Activated CD4-positive, alpha-beta T cell treated with anti-CD3 and anti-CD28 coated beads, Interleukin-2, Interleukin-6, amounts not matched to agents 100 ng/mL and 50 ng/mL, durations not matched to agents 16 hours and 8 hours (primary cell): Measurements from ENCODE around the gene FUCA2.

Experiments used
- DNase-seq: peaks from one replicate; pipeline ENCODE4 v3.0.0-alpha.2; 2020

Gene FUCA2

GRCh38 chr6:143510991-143511891, at the start of gene FUCA2:
FUCA2 (minus strand) TSS chr6:143511720; CDS start chr6:143511634, 86 bp downstream.
- peak; percentile 78 for DNase-seq

- DNase-seq = no peak
Observed at GRCh38 chr6:143561105-143561704, 49.7 kb upstream of the FUCA2 start.

- DNase-seq = no peak
Observed at GRCh38 chr6:143559051-143559660, 47.6 kb upstream of the FUCA2 start.

- DNase-seq = no peak
Observed at GRCh38 chr6:143556529-143556928, 45.0 kb upstream of the FUCA2 start.

- DNase-seq = no peak
Observed at GRCh38 chr6:143555582-143555981, 44.1 kb upstream of the FUCA2 start.

GRCh38 chr6:143555071-143555492, 43.6 kb upstream of the FUCA2 start:
- peak; percentile 19 for DNase-seq

- no peak for DNase-seq
Observed at GRCh38 chr6:143553337-143553736, 41.8 kb upstream of the FUCA2 start.

- DNase-seq = no peak
Observed at GRCh38 chr6:143549949-143550268, 38.4 kb upstream of the FUCA2 start.

- DNase-seq = peak; percentile 78
Observed at GRCh38 chr6:143549221-143549948, 37.9 kb upstream of the FUCA2 start.

GRCh38 chr6:143546599-143546998, 35.1 kb upstream of the FUCA2 start:
- DNase-seq = no peak

GRCh38 chr6:143545976-143546547, 34.5 kb upstream of the FUCA2 start:
- DNase-seq = peak; percentile 49

GRCh38 chr6:143545165-143545564, 33.6 kb upstream of the FUCA2 start:
- DNase-seq = no peak

GRCh38 chr6:143544011-143544696, 32.6 kb upstream of the FUCA2 start:
- DNase-seq = no peak

- no peak for DNase-seq
Observed at GRCh38 chr6:143543435-143543834, 31.9 kb upstream of the FUCA2 start.

- peak; percentile 23 for DNase-seq
Observed at GRCh38 chr6:143542888-143543287, 31.4 kb upstream of the FUCA2 start.

- DNase-seq = no peak
Observed at GRCh38 chr6:143540192-143540591, 28.7 kb upstream of the FUCA2 start.

- DNase-seq = peak; percentile 36
Observed at GRCh38 chr6:143539734-143540133, 28.2 kb upstream of the FUCA2 start.

- DNase-seq = peak; percentile 38
Observed at GRCh38 chr6:143539106-143539505, 27.6 kb upstream of the FUCA2 start.

- peak; percentile 38 for DNase-seq
Observed at GRCh38 chr6:143538374-143538773, 26.9 kb upstream of the FUCA2 start.

GRCh38 chr6:143536866-143537691, 25.6 kb upstream of the FUCA2 start:
- DNase-seq = peak; percentile 80

- DNase-seq = peak; percentile 68
Observed at GRCh38 chr6:143536461-143536865, 24.9 kb upstream of the FUCA2 start.
